ENCODE results near the gene LTBP3.

The LTBP3 gene

GRCh38 chr11:65498727-65498976, 59.5 kb downstream of the LTBP3 start:
- peak overlapping the region; percentile 59; the same call in 1 of the 2 replicates for H3K4me3 ChIP-seq (ENCODE audit: low read length)
- DNase-seq (ENCODE audit: low read depth, low spot score): no peak
- no peak overlapping the region for H3K27ac ChIP-seq (ENCODE audit: low read length)
- no peaks in the 10 kb centered on the region for H3K9me3 ChIP-seq (ENCODE audit: control insufficient read depth, insufficient read depth, low read length)
- no CpG with 5 or more reads among the region's 6 CpGs for WGBS (ENCODE audit: insufficient coverage, insufficient read length)
- H3K27me3 ChIP-seq (ENCODE audit: control insufficient read depth, insufficient read depth, low read length): no peaks in the 10 kb centered on the region
- H3K4me1 ChIP-seq (ENCODE audit: control insufficient read depth, insufficient read depth, low read length): peaks cover 1% of the 10 kb centered on the region; the same call in 1 of the 2 replicates
- peaks cover 10% of the 10 kb centered on the region; the same call in 1 of the 2 replicates for H3K36me3 ChIP-seq (ENCODE audit: control insufficient read depth, insufficient read depth, low read length)

- peaks cover 1% of the 10 kb centered on the region; the same call in 1 of the 2 replicates for H3K4me1 ChIP-seq (ENCODE audit: control insufficient read depth, insufficient read depth, low read length)
- peaks cover 10% of the 10 kb centered on the region; the same call in 1 of the 2 replicates for H3K36me3 ChIP-seq (ENCODE audit: control insufficient read depth, insufficient read depth, low read length)
- no peaks in the 10 kb centered on the region for H3K9me3 ChIP-seq (ENCODE audit: control insufficient read depth, insufficient read depth, low read length)
- no peak for DNase-seq (ENCODE audit: low read depth, low spot score)
- no peak overlapping the region for H3K27ac ChIP-seq (ENCODE audit: low read length)
- WGBS (ENCODE audit: insufficient coverage, insufficient read length): no CpG with 5 or more reads among the region's 24 CpGs
- peak overlapping the region; percentile 59; the same call in 1 of the 2 replicates for H3K4me3 ChIP-seq (ENCODE audit: low read length)
- H3K27me3 ChIP-seq (ENCODE audit: control insufficient read depth, insufficient read depth, low read length): no peaks in the 10 kb centered on the region
These were observed 60.0 kb downstream of the LTBP3 start for GRCh38 chr11:65498042-65498726.

GRCh38 chr11:65497141-65498041, 60.8 kb downstream of the LTBP3 start:
- Histone ChIP-seq H3K4me1 (ENCODE audit: control insufficient read depth, insufficient read depth, low read length) (peaks cover 3% of the 10 kb centered on the region; the same call in 1 of the 2 replicates), H3K9me3 (ENCODE audit: control insufficient read depth, insufficient read depth, low read length) (no peaks in the 10 kb centered on the region), H3K27ac (ENCODE audit: low read length) (no peak overlapping the region), H3K4me3 (ENCODE audit: low read length) (peak overlapping the region; percentile 59; the same call in 1 of the 2 replicates), H3K36me3 (ENCODE audit: control insufficient read depth, insufficient read depth, low read length) (peaks cover 7% of the 10 kb centered on the region; the same call in 1 of the 2 replicates), H3K27me3 (ENCODE audit: control insufficient read depth, insufficient read depth, low read length) (no peaks in the 10 kb centered on the region)
- no peak for DNase-seq (ENCODE audit: low read depth, low spot score)
- no CpG with 5 or more reads among the region's 61 CpGs for WGBS (ENCODE audit: insufficient coverage, insufficient read length)

- Histone ChIP-seq H3K9me3 (ENCODE audit: control insufficient read depth, insufficient read depth, low read length) (no peaks in the 10 kb centered on the region), H3K27me3 (ENCODE audit: control insufficient read depth, insufficient read depth, low read length) (no peaks in the 10 kb centered on the region), H3K36me3 (ENCODE audit: control insufficient read depth, insufficient read depth, low read length) (peaks cover 5% of the 10 kb centered on the region; the same call in 1 of the 2 replicates), H3K27ac (ENCODE audit: low read length) (no peak overlapping the region), H3K4me1 (ENCODE audit: control insufficient read depth, insufficient read depth, low read length) (peaks cover 10% of the 10 kb centered on the region; the same call in 1 of the 2 replicates), H3K4me3 (ENCODE audit: low read length) (no peak overlapping the region; the same call in 1 of the 2 replicates)
- no CpG with 5 or more reads among the region's 15 CpGs for WGBS (ENCODE audit: insufficient coverage, insufficient read length)
- DNase-seq (ENCODE audit: low read depth, low spot score): no peak
These were observed 61.6 kb downstream of the LTBP3 start for GRCh38 chr11:65496304-65497140.

GRCh38 chr11:65493367-65494176, 64.6 kb downstream of the LTBP3 start:
- H3K4me1 ChIP-seq (ENCODE audit: control insufficient read depth, insufficient read depth, low read length): peaks cover 21% of the 10 kb centered on the region; the same call in 1 of the 2 replicates
- DNase-seq (ENCODE audit: low read depth, low spot score): no peak

GRCh38 chr11:65492637-65493366, 65.4 kb downstream of the LTBP3 start:
- no CpG with 5 or more reads among the region's 6 CpGs for WGBS (ENCODE audit: insufficient coverage, insufficient read length)
- no peaks in the 10 kb centered on the region for H3K9me3 ChIP-seq (ENCODE audit: control insufficient read depth, insufficient read depth, low read length)
- H3K36me3 ChIP-seq (ENCODE audit: control insufficient read depth, insufficient read depth, low read length): no peaks in the 10 kb centered on the region
- no peak overlapping the region for H3K4me3 ChIP-seq (ENCODE audit: low read length)
- H3K4me1 ChIP-seq (ENCODE audit: control insufficient read depth, insufficient read depth, low read length): peaks cover 29% of the 10 kb centered on the region; the same call in 1 of the 2 replicates
- no peak overlapping the region for H3K27ac ChIP-seq (ENCODE audit: low read length)
- DNase-seq (ENCODE audit: low read depth, low spot score): no peak
- no peaks in the 10 kb centered on the region for H3K27me3 ChIP-seq (ENCODE audit: control insufficient read depth, insufficient read depth, low read length)

More at GRCh38 chr11:65493367-65494176, 64.6 kb downstream of the LTBP3 start:
- Histone ChIP-seq H3K36me3 (ENCODE audit: control insufficient read depth, insufficient read depth, low read length) (no peaks in the 10 kb centered on the region), H3K9me3 (ENCODE audit: control insufficient read depth, insufficient read depth, low read length) (no peaks in the 10 kb centered on the region), H3K4me3 (ENCODE audit: low read length) (no peak overlapping the region), H3K27ac (ENCODE audit: low read length) (no peak overlapping the region), H3K27me3 (ENCODE audit: control insufficient read depth, insufficient read depth, low read length) (no peaks in the 10 kb centered on the region)
- WGBS (ENCODE audit: insufficient coverage, insufficient read length): no CpG with 5 or more reads among the region's 12 CpGs

GRCh38 chr11:65492387-65492636, 65.8 kb downstream of the LTBP3 start:
- H3K4me3 ChIP-seq (ENCODE audit: low read length): no peak overlapping the region
- no peak for DNase-seq (ENCODE audit: low read depth, low spot score)
- H3K9me3 ChIP-seq (ENCODE audit: control insufficient read depth, insufficient read depth, low read length): no peaks in the 10 kb centered on the region
- peaks cover 29% of the 10 kb centered on the region; the same call in 1 of the 2 replicates for H3K4me1 ChIP-seq (ENCODE audit: control insufficient read depth, insufficient read depth, low read length)
- H3K36me3 ChIP-seq (ENCODE audit: control insufficient read depth, insufficient read depth, low read length): no peaks in the 10 kb centered on the region
- H3K27me3 ChIP-seq (ENCODE audit: control insufficient read depth, insufficient read depth, low read length): no peaks in the 10 kb centered on the region
- H3K27ac ChIP-seq (ENCODE audit: low read length): no peak overlapping the region
- WGBS (ENCODE audit: insufficient coverage, insufficient read length): no CpG with 5 or more reads among the region's 4 CpGs

GRCh38 chr11:65491614-65492386, 66.4 kb downstream of the LTBP3 start:
- no peaks in the 10 kb centered on the region for H3K36me3 ChIP-seq (ENCODE audit: control insufficient read depth, insufficient read depth, low read length)
- H3K27me3 ChIP-seq (ENCODE audit: control insufficient read depth, insufficient read depth, low read length): no peaks in the 10 kb centered on the region
- H3K4me3 ChIP-seq (ENCODE audit: low read length): no peak overlapping the region
- WGBS (ENCODE audit: insufficient coverage, insufficient read length): no CpG with 5 or more reads among the region's 17 CpGs
- H3K27ac ChIP-seq (ENCODE audit: low read length): no peak overlapping the region
- no peaks in the 10 kb centered on the region for H3K9me3 ChIP-seq (ENCODE audit: control insufficient read depth, insufficient read depth, low read length)
- DNase-seq (ENCODE audit: low read depth, low spot score): no peak
- peaks cover 32% of the 10 kb centered on the region; the same call in 1 of the 2 replicates for H3K4me1 ChIP-seq (ENCODE audit: control insufficient read depth, insufficient read depth, low read length)

- H3K27me3 ChIP-seq (ENCODE audit: control insufficient read depth, insufficient read depth, low read length): no peaks in the 10 kb centered on the region
- no peak overlapping the region for H3K4me3 ChIP-seq (ENCODE audit: low read length)
- no CpG with 5 or more reads among the region's 3 CpGs for whole genome bisulfite sequencing (ENCODE audit: insufficient coverage, insufficient read length)
- no peak overlapping the region for H3K27ac ChIP-seq (ENCODE audit: low read length)
- H3K4me1 ChIP-seq (ENCODE audit: control insufficient read depth, insufficient read depth, low read length): peaks cover 34% of the 10 kb centered on the region; the same call in 1 of the 2 replicates
- H3K36me3 ChIP-seq (ENCODE audit: control insufficient read depth, insufficient read depth, low read length): no peaks in the 10 kb centered on the region
- DNase-seq (ENCODE audit: low read depth, low spot score): no peak
- no peaks in the 10 kb centered on the region for H3K9me3 ChIP-seq (ENCODE audit: control insufficient read depth, insufficient read depth, low read length)
These were observed 67.0 kb downstream of the LTBP3 start for GRCh38 chr11:65491163-65491465.

All from iPS DF 6.9 (cell line).